HG02870 (cell line): Measurements from ENCODE around the gene CLEC18C.
"Not testable (repeated sequence)": the region's sequence is repeated elsewhere in the genome, so short reads cannot be mapped to it uniquely, and the experiment has no call there.

Experiments
- ATAC-seq: cut with Tn5 transposase; IDR thresholded peaks from one replicate; pipeline ENCODE4 v1.9.1; 2021; ENCODE audit warnings: mild to moderate bottlenecking, moderate library complexity; ENCODE audit not compliant: unreplicated experiment

The CLEC18C gene

GRCh38 chr16:70204668-70205405, 31.2 kb downstream of the CLEC18C start:
- ATAC-seq: not testable (repeated sequence)

- not testable (repeated sequence) for ATAC-seq
Observed at GRCh38 chr16:70206382-70206781, 32.8 kb downstream of the CLEC18C start.

- ATAC-seq: not testable (repeated sequence)
Observed at GRCh38 chr16:70218586-70218985, 45.0 kb downstream of the CLEC18C start.

- ATAC-seq: not testable (repeated sequence)
Observed at GRCh38 chr16:70222574-70222973, 49.0 kb downstream of the CLEC18C start.

GRCh38 chr16:70223216-70223615, 49.6 kb downstream of the CLEC18C start:
- not testable (repeated sequence) for ATAC-seq

- not testable (repeated sequence) for ATAC-seq
Observed at GRCh38 chr16:70223971-70224513, 50.5 kb downstream of the CLEC18C start.

- not testable (repeated sequence) for ATAC-seq
Observed at GRCh38 chr16:70224645-70225044, 51.1 kb downstream of the CLEC18C start.

- ATAC-seq: not testable (repeated sequence)
Observed at GRCh38 chr16:70225430-70225829, 51.8 kb downstream of the CLEC18C start.

GRCh38 chr16:70226024-70226423, 52.4 kb downstream of the CLEC18C start:
- ATAC-seq: not testable (repeated sequence)

- ATAC-seq: not testable (repeated sequence)
Observed at GRCh38 chr16:70231831-70232230, 58.2 kb downstream of the CLEC18C start.
